ENCODE results near the gene SUPT20HL1. TPM values are rescaled to one million over a fixed set of nuclear protein-coding genes. Genes with fewer than 3 reads are reported as not detected.

Gene SUPT20HL1
- total and polyA plus RNA-seq, 2 experiments from 2014 or later = 0.61 TPM; not detected in 1

GRCh38 chrX:24335871-24336270, 24.6 kb upstream of the SUPT20HL1 start:
- no peak overlapping the region for H3K27ac ChIP-seq
- H3K4me3 ChIP-seq = no peak overlapping the region
- no peaks in the 10 kb centered on the region for H3K4me1 ChIP-seq (ENCODE audit: low read depth)
- TF ChIP-seq, protein P1, sequence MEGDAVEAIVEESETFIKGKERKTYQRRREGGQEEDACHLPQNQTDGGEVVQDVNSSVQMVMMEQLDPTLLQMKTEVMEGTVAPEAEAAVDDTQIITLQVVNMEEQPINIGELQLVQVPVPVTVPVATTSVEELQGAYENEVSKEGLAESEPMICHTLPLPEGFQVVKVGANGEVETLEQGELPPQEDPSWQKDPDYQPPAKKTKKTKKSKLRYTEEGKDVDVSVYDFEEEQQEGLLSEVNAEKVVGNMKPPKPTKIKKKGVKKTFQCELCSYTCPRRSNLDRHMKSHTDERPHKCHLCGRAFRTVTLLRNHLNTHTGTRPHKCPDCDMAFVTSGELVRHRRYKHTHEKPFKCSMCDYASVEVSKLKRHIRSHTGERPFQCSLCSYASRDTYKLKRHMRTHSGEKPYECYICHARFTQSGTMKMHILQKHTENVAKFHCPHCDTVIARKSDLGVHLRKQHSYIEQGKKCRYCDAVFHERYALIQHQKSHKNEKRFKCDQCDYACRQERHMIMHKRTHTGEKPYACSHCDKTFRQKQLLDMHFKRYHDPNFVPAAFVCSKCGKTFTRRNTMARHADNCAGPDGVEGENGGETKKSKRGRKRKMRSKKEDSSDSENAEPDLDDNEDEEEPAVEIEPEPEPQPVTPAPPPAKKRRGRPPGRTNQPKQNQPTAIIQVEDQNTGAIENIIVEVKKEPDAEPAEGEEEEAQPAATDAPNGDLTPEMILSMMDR (IDR thresholded peaks at IDR 0.05; ENCODE audit: low read depth, low read length) = no peak
- H3K9me3 ChIP-seq (ENCODE audit: low read depth) = no peaks in the 10 kb centered on the region
- H3K27me3 ChIP-seq = no peaks in the 10 kb centered on the region
- DNase-seq (ENCODE audit: low read depth in 1 of 2, low spot score in 1 of 2) = no peak
- H3K36me3 ChIP-seq = no peaks in the 10 kb centered on the region

GRCh38 chrX:24339911-24340310, 20.5 kb upstream of the SUPT20HL1 start:
- no peaks in the 10 kb centered on the region for H3K9me3 ChIP-seq (ENCODE audit: low read depth)
- TF ChIP-seq, protein P1 (IDR thresholded peaks at IDR 0.05; ENCODE audit: low read depth, low read length) = no peak
- H3K36me3 ChIP-seq = no peaks in the 10 kb centered on the region
- H3K27me3 ChIP-seq = no peaks in the 10 kb centered on the region
- DNase-seq (ENCODE audit: low read depth in 1 of 2, low spot score in 1 of 2) = no peak
- no peak overlapping the region for H3K27ac ChIP-seq
- H3K4me3 ChIP-seq = no peak overlapping the region
- H3K4me1 ChIP-seq (ENCODE audit: low read depth) = no peaks in the 10 kb centered on the region

DNA sequence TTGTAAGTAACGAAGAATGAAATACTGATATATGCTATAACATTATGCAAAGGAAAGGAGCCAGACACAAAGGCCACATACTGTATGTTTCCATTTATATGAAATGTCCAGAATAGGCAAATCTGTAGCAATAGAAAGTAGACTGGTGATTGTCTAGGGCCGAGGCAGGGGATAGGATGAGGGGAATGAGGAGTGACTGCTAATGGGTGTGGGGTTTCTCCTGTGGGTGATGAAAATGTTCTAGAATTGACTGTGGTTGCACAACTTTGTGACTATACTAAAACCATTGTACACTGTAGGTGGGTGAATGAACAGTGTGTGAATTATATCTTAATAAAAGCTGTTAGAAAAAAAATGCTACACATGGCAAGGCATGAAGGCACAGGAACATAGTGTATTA, 19.9 kb upstream of the SUPT20HL1 start:
- TF ChIP-seq, protein P1 (IDR thresholded peaks at IDR 0.05; ENCODE audit: low read depth, low read length) = no peak
- Histone ChIP-seq H3K36me3 (no peaks in the 10 kb centered on the region), H3K4me3 (no peak overlapping the region), H3K9me3 (ENCODE audit: low read depth) (no peaks in the 10 kb centered on the region), H3K27ac (no peak overlapping the region), H3K27me3 (no peaks in the 10 kb centered on the region), H3K4me1 (ENCODE audit: low read depth) (no peaks in the 10 kb centered on the region)
- no peak for DNase-seq (ENCODE audit: low read depth in 1 of 2, low spot score in 1 of 2)

- Histone ChIP-seq H3K27me3 (no peaks in the 10 kb centered on the region), H3K9me3 (ENCODE audit: low read depth) (no peaks in the 10 kb centered on the region), H3K27ac (no peak overlapping the region), H3K4me1 (ENCODE audit: low read depth) (no peaks in the 10 kb centered on the region), H3K36me3 (no peaks in the 10 kb centered on the region), H3K4me3 (no peak overlapping the region)
- TF ChIP-seq, protein P1 (IDR thresholded peaks at IDR 0.05; ENCODE audit: low read depth, low read length) = no peak
- peak in 1 of 2 donors; percentile 59 for DNase-seq (ENCODE audit: low read depth in 1 of 2, low spot score in 1 of 2)
Observed at GRCh38 chrX:24341795-24342194, 18.6 kb upstream of the SUPT20HL1 start.

- peak in 1 of 2 donors; percentile 49 for DNase-seq (ENCODE audit: low read depth in 1 of 2, low spot score in 1 of 2)
- H3K27ac ChIP-seq = no peak overlapping the region
- H3K9me3 ChIP-seq (ENCODE audit: low read depth) = no peaks in the 10 kb centered on the region
- no peaks in the 10 kb centered on the region for H3K27me3 ChIP-seq
- peaks cover 13% of the 10 kb centered on the region for H3K4me1 ChIP-seq (ENCODE audit: low read depth)
- no peak overlapping the region for H3K4me3 ChIP-seq
- TF ChIP-seq, protein P1 (IDR thresholded peaks at IDR 0.05; ENCODE audit: low read depth, low read length) = no peak
- H3K36me3 ChIP-seq = no peaks in the 10 kb centered on the region
Observed at GRCh38 chrX:24343719-24344118, 16.7 kb upstream of the SUPT20HL1 start.

DNA sequence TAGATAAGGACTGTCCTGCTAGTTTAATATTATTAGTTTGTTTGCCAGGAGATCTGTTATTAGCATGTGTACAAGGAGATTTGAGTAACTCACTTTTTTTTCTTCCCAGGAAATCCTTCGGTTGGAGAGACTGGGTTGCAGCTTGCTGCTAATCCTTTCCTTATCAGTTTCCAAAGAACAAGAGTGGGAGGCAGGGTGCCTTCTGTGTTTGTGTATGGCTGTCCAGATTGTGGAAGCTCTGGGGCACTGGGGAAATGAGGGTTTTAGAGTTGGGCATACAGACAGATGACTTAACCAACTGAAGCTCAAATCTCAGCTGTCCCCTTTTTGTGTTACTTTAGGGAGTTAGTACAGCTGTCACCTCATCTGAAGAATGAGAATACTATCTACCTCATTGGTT, 12.6 kb upstream of the SUPT20HL1 start:
- H3K36me3 ChIP-seq = no peaks in the 10 kb centered on the region
- H3K9me3 ChIP-seq (ENCODE audit: low read depth) = no peaks in the 10 kb centered on the region
- H3K27me3 ChIP-seq = no peaks in the 10 kb centered on the region
- H3K27ac ChIP-seq = peak overlapping the region; percentile 68
- peak; percentile 48 to 64 for DNase-seq (ENCODE audit: low read depth in 1 of 2, low spot score in 1 of 2)
- peaks cover 13% of the 10 kb centered on the region for H3K4me1 ChIP-seq (ENCODE audit: low read depth)
- H3K4me3 ChIP-seq = no peak overlapping the region
- TF ChIP-seq, protein P1 (IDR thresholded peaks at IDR 0.05; ENCODE audit: low read depth, low read length) = no peak
